NCI-H526 treated with DMSO at 0.1 percent for 48 hours (cell line): ENCODE results near the gene PDE4A.
A peak's percentile ranks its signal among the peaks of the same experiment; 100 is the strongest.
"Not testable (repeated sequence)": the region's sequence is repeated elsewhere in the genome, so short reads cannot be mapped to it uniquely, and the experiment has no call there.

ENCODE experiments used
- DNase-seq: peaks from one replicate; lab custom pipeline; 2025; lab: John Stamatoyannopoulos, UW

PDE4A gene

DNA sequence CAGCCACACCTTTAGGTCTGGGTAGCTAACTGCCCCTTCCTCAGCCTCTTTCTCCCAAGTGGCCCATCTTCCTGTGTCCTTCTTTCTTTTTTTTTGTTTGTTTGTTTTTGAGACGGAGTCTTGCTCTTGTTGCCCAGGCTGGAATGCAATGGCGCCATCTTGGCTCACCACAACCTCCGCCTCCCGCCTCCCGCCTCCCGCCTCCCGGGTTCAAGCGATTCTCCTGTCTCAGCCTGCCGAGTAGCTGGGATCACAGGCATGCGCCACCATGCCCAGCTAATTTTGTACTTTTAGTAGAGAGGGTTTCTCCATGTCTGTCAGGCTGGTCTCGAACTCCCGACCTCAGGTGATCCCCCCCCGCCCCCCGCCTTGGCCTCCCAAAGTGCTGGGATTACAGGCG is 41.7 kb downstream of the PDE4A start:
- not testable (repeated sequence) for DNase-seq

DNA sequence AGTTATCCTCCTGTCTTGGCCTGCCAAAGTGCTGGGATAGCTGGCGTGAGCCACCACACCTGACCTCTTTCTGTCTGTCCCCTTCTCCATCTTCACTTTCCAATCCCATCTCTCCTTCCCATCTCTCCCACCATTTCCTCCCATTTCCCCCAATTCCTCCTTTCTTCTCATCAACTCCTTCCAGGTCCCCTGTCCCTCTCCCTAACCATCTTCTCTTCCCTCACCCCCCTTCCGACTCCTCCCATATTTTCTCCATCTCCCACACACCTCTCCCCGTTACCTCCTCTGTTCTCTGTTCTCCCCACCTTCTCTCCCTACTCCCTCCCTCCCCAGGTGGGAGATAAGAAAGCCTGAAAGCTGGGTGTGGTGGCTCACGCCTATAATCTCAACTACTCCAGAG is 42.2 kb downstream of the PDE4A start:
- DNase-seq: no peak

DNA sequence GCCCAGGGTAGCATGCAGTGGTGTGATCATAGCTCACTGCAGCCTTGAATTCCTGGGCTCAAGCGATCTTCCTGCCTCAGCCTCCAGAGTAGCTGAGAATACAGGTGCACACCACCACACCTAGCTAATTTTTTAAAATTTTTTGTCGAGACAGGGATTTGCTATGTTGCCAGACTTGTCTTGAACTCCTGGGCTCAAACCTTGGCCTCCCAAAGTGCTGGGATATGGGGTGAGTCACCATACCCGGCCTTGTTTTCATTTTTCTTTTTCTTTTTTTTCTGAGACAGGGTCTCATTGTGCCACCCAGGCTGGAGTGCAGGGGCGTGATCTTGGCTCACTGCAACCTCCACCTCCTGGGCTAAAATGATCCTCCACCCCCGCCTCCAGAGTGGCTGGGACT is 44.1 kb downstream of the PDE4A start:
- DNase-seq: no peak

DNA sequence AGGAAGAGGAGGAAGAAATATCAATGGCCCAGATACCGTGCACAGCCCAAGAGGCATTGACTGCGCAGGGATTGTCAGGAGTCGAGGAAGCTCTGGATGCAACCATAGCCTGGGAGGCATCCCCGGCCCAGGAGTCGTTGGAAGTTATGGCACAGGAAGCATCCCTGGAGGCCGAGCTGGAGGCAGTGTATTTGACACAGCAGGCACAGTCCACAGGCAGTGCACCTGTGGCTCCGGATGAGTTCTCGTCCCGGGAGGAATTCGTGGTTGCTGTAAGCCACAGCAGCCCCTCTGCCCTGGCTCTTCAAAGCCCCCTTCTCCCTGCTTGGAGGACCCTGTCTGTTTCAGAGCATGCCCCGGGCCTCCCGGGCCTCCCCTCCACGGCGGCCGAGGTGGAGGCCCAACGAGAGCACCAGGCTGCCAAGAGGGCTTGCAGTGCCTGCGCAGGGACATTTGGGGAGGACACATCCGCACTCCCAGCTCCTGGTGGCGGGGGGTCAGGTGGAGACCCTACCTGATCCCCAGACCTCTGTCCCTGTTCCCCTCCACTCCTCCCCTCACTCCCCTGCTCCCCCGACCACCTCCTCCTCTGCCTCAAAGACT is 46.9 kb downstream of the PDE4A start:
- no peak for DNase-seq

DNA sequence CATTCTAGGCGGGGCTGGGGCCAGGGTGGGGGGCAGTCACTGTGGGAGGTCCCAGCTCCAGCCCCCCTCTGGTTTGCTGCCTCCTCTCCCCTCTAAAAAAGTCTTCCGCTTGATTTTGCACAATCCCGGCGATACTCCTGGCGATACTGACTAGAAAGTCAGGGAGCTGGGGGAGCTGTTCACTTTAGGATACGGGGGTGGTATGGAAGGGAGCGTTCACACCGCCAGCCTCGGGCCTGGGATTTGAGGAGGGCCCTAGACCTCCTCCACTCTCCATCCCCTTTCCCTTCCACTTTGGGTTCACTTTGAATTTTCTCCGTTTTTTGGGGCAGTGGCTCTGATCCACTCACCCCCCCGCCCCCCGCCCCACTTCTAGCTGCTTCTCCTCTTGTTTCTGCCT is 47.8 kb downstream of the PDE4A start:
- DNase-seq: no peak

DNA sequence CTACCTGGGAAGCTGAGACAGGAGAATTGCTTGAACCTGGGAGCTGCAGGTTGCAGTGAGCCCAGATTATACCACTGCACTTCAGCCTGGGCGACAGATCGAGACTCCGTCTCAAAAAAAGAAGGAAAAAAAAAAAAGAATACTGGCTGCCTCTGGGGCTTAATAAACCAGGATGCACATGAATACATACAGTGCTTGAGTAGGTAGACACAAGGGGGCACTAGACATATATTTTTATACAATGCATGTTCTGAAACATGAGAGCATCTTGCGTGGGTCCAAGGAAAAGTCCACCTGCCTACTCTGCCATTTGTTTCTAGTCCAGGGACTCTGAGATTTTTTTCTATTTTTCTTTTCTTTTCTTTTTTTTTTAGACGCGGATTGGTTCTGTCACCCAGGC is 51.6 kb downstream of the PDE4A start:
- DNase-seq: peak; percentile 4

DNA sequence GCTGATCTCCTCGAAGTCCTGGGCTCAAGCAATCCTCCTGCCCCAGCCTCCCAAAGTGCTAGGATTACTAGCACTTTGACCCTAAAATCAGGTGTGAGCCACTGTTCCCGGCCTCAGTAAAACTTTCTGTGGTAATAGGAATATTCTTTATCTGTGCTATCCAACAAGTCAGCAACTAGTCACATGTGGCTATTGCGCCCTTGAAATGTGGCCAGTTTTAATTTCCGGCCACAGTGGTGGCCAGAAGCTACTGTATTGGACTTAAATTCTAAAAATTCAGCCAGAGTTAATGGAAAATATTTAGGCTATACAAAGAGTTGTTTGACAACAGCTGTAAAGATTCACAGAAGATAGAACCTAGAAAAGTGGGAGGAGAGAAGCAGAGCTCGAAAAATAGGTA is 52.9 kb downstream of the PDE4A start:
- DNase-seq: no peak

DNA sequence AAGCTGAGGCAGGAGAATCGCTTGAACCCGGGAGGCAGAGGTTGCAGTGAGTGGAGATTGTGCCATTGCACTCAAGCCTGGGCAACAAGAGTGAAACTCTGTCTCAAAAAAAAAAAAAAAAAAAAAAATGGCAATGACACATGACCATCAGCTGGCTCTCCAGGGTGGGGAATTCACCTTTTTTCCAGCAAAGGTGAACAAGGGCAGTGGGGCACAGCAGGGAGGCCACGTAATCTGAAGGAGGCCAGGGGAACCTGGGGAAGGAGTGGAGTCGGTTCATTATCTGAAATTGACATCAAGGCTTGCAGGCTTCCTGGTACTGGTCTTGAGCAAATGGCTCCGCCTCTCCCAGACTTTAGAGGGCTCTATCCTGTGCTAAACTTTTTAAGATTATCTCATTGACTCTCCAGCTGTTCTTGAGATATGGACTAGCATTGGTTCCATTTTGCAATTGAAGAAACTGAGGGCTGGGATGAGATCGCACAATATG is 54.7 kb downstream of the PDE4A start:
- no peak for DNase-seq

DNA sequence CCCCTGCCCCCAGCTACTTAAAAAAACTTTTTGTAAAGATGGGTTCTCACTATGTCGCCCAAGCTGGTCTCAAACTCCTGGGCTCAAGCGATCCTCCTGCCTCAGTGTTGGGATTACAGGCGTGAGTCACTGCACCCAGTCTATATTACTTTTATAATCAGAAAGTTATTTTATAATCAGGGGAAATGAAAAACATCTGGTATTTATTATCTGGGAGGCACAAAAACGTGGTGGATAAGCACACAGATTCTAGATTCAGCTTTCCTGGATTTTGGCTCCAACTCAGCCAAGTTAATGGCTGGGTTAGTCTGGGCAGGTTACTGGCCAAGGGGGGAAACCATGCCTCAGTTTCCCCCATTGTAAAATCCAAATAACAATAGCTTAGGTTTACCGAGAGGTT is 58.1 kb downstream of the PDE4A start:
- no peak for DNase-seq

DNA sequence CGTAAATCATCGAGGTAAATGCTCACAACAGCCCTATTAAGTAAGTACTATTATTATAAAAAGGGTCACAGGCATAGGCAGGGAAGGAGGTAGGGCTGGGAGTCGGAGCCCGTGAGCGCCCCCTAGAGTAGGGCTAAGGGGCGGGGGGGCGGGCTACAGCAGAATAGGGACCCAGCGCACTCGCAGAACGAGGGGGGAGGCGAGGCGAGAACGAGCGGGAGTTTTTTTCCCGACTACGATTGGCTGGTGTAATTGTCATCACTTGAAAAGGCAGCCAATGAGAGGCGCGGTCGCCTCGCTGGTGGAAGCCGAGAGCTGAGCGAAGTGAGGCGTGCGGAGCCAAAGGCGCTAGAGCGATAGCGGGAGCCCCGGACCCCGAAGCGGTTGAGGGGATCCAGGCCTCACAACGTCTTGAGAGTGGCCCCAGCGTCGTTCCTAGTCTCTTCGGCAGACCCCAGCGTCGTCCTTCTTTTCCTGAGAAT is 58.6 kb downstream of the PDE4A start:
- DNase-seq: peak; percentile 52

DNA sequence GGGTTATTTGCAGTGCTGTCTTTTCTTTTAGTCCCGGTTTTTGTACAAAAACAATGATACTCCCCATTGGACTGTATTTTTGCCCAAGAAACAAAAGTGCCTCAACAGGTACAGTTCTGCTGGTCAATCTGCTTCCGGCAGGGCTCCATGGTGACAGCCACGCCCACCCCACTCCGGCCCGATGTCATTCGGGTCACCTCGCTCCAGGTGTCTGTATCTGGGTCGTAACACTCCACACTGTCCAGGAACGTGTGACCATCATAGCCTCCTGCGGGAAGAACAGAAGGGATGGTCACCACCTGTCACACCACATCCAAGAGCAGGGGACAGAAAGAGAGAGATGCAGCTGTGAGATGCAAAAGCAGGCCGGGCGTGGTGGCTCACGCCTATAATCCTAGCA is 66.2 kb downstream of the PDE4A start:
- no peak for DNase-seq

DNA sequence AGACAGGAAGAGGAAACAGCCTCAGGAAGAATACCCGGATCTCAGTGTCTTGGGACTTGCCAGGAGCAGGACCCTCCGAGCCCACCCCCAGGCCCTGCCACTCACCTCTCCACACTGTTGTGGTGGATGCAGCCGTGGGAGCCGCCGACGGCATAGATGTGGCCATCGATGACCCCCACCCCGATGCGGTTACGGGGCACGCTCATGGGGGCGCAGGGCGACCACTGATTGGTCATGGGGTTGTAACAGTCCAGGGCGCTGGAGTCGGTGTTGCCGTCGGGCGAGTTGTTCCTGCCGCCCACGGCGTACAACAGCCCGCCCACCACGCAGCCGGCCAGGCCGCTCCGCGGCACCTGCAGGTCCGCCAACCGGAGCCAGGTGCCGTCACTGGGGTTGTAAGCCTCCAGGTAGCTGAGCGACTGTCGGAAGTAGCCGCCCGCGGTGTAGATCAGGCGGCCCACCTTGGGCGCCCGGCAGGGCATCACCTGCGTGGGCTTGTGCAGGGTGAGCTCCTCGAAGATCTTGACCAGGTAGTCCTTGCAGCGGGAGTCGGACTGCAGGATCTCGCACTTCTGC is 71.2 kb downstream of the PDE4A start:
- no peak for DNase-seq

DNA sequence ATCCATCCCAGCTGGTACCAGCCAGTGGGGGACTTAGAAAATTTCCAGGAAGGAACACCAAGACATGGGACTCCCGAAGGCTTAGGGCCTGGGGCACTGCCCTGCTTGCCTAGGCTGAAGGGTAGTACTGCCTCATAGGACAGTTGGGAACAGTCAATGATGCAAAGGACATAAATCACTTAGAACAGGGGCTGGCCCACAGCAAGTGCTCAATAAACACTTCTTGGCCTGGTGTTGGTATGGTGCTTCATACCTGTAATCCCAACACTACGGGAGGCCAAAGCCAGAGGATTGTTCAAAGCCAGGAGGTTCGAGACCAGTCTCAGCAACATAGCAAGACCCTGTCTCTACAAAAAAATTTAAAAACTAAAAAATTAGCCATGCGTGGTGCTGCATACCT is 77.0 kb downstream of the PDE4A start:
- DNase-seq: no peak

DNA sequence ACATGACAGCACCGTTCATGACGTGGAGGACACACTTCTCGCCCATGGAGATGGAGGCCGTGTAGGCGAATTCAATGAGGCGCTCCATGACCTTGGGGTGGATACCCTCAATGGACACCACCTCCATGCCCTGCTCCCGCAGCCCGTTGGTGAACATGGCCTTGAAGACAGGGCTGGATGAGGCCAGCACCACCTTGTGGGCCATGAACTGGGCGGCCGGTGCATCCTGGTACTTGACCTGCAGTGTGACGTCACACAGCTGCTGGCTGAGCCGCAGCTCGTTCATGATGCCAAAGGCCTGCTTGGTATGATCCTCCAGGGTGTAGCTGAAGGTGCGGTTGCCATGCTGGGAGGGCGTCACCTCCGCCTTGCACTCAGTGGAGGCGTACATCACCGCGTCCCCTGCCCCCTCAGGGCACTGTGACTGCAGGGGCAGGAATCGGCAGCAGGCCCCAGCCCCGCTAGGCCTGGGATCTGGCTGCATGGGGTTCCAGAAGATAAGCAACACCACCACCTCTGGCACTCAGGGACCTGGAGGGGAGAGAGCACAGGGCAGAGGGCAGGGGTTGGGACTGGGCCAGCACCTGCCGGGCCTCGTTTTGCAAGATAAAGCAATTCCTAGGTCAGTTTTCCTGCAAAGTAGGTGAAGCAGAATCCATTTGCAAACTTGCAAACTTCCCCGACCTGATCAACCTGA is 79.4 kb downstream of the PDE4A start:
- DNase-seq: no peak

DNA sequence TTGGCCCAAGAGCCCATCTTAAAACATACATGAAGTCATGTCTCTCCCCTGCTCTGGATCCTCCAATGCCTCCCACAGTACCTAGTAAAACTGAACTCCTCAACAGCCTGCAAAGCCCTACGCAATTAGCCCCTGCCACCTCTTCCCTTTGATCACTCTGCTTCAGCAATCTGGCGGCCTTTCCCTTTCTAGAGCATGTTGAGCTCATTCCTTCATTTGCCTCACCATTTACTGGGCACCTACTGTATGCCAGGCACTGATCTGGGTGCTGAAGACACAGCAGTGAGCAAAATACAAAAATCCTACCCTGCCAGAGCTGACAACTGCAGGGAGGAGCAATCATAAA is 79.9 kb downstream of the PDE4A start:
- no peak for DNase-seq

DNA sequence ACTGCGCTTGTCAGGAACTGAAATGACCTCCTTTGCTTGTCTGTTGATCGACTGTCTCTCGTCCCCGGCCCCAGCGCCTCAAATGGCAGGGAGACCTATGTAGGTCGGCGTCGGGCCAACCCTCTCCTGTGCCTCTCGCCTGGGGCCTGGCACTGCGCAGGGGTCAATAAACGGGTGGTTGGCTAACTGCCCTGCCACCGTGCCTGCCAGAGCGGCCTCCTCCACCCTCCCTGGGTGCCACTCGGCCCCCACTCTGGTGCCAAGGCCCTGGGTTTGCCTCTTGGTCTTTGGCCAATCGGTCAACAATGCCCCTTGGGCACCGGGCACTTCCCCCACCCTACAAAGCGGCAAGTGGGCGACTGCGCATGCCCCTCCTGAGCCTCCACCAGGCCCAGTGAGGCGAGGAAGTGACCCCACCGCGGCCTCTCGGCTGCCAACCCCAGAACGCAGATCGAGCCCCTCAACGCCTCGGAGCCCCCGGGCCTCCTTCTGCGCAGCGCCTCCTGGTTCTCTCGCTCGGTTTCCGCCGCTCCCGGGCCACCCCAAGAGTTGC is 81.7 kb downstream of the PDE4A start:
- no peak for DNase-seq

DNA sequence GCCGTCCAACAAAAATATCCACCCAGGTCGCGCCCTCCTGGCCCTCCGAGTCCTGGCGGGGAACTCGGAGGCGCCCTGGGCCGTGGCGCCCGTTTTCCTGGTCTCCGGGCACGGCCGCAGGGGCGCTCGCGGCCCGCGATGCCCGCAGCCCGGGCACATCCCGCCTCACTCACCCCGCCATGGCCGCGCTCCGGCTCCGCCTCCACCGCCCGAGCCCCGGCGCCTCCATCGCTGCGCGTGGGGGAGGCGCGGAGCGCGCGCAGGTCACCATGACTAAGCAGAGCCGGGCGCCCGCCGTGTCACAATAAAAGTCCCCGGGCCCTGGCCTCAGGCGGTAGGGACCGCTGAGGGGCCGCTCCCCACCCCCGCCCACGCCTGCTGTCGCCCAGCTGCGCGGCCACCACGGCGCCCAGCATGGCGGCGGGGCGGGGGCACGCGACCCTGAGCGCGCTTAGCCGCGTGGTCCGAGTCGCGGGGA is 82.2 kb downstream of the PDE4A start:
- peak; percentile 68 for DNase-seq

DNA sequence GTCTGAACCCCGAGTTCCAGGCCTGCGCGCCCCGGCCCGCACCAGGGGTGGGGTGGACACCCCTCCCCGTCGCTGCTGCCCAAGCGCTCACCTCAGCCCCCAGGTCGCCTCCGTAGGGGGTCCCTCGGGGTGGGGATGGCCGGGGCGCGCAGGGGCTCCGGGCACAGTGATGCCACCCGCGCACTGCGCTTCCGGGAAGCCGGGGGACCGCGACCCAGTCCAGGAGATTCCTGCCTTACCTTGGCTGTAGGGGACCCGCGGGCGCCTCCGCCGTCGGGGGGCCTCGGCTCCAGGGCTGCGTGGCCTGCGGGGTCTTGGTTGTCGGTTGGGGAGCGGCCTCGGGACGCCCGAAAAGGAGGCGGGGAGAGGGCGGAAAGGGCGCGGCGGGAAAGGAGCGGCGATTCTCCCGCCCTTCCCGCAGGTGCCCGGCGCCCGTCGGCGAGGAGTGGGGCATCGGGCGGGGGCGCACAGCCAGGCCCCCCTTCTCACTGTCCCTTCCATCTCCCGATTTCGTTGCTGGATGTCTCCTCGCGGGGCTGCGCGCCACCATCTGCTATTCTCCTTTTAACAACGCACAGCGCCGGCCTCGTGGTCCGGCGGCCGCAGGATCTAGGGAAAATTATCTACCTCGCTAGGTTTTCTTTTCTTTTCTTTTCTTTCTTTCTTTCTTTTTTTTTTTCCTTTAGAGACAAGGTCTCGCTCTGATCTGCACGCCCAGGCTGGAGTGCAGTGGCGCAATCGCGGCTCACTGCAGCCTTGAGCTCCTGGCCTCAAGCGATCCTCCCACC is 82.9 kb downstream of the PDE4A start, which contains the start of gene KEAP1:
TSS of gene KEAP1 (minus strand) at position 355 of the 788 bp plus-strand sequence. CDS start 3,323 bp downstream, outside the sequence.
- DNase-seq: no peak

DNA sequence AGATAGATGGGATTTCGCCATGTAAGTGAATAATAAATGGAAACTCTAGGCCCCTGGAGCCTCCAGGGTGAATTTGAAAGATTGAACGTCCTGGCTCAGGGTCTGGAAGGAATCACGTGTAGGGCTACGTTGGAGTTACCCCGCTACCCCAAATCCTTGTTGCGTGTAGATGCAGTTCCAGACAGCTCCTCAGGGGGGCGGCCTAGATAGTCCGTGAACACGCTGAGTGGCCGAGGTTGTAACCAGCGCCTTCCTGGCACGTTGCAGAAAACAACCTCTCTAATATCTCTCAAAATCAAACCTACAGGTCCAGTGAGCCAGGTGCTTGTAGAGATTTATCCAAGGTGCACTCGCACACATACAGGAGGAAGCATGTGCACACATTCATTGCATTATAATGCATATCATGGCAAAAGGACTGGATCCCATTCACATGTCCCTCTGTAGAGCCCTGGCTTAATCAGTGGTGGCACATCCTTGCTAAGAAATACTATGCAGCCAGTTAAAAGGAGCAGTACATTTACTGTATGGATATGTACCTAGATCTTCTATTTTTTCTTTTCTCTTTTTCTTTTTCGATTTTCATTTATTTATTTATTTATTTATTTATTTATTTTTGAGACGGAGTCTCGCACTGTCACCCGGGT is 85.4 kb downstream of the PDE4A start:
- no peak for DNase-seq

DNA sequence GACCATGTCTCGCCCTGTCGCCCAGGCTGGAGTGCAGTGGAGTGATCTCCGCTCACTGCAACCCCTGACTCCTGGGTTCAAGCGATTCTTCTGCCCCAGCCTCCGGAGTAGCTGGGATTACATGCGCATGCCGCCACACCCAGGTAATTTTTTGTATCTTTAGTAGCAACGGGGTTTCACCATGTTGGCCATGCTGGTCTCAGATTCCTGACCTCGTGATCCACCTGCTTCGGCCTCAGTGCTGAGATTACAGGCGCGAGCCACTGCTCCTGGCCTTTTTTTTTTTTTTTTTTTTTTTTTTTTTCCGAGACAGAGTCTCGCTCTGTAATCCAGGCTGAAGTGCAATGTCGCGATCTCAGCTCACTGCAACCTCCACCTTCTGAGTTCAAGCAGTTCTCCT is 87.7 kb downstream of the PDE4A start:
- DNase-seq: no peak

DNA sequence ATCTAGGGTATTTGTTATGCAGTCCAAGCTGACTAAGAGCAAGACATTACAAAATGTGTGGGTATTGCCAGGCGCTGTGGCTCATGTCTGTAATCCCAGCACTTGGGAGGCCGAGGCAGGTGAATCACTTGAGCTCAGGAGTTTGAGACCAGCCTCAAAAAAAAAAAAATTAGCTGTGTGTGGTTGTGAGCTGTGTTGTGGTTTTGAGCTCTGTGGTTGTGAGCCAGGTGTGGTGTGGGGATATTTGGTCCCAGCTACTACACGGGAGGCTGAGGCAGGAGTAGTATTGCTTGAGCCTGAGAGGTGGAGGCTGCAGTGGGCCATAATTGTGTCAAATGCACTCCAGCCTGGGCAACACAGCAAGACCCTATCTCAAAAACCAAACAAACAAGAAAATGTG is 88.4 kb downstream of the PDE4A start:
- no peak for DNase-seq
